ENCODE results near the gene RABGAP1L.

DNA sequence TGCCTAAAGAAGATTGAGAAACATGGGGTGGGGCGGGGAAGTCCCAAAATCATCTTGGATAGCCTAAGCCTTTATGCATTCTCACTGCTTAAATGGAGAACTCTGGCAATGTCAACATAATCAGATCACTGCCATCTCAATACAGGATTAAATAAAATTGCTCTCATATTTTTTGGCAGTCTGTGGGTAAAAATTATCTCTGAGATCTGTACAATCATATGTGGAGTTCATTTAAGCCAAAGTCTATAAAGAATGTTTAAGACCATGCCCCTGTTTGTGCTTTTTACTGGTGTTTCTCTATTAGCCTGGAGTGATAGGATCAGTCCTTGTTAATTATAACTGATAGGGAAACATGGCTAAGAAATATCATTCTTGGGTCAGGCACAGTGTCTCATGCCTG lies 424.8 kb downstream of the RABGAP1L start:
- TF ChIP-seq SUZ12 (IDR thresholded peaks at IDR 0.05; ENCODE audit: extremely low read depth, insufficient read depth, insufficient read length) (no peak), ZNF274 (IDR thresholded peaks at IDR 0.05; ENCODE audit: low read depth, low read length) (no peak)

All from NT2/D1 (cell line).